Middle frontal gyrus (tissue), 1 donor: ENCODE measurements around the gene GABRG3.
"Not testable (repeated sequence)": the region's sequence is repeated elsewhere in the genome, so short reads cannot be mapped to it uniquely, and the experiment has no call there.

Experiments
- DNase-seq: peaks from one replicate; pipeline ENCODE4 v3.0.0-alpha.2; 2015; ENCODE audit warnings: low spot score; ENCODE audit errors: extremely low spot score

GABRG3 gene

GRCh38 chr15:26996250-26996649 is 25.3 kb downstream of the GABRG3 start:
- DNase-seq: no peak

GRCh38 chr15:27003003-27003402 is 32.0 kb downstream of the GABRG3 start:
- not testable (repeated sequence) for DNase-seq

- DNase-seq: not testable (repeated sequence)
Observed at GRCh38 chr15:27004226-27004625, 33.2 kb downstream of the GABRG3 start.

- DNase-seq: peak; percentile 54
Observed at GRCh38 chr15:27017168-27017809, 46.3 kb downstream of the GABRG3 start.

GRCh38 chr15:27019687-27020086 is 48.7 kb downstream of the GABRG3 start:
- DNase-seq: no peak

- DNase-seq: no peak
Observed at GRCh38 chr15:27025481-27025966, 54.5 kb downstream of the GABRG3 start.

GRCh38 chr15:27027229-27027628 is 56.2 kb downstream of the GABRG3 start:
- DNase-seq: no peak

- DNase-seq: peak; percentile 58
Observed at GRCh38 chr15:27028858-27029477, 58.0 kb downstream of the GABRG3 start.

GRCh38 chr15:27036210-27036609 is 65.2 kb downstream of the GABRG3 start:
- DNase-seq: no peak

GRCh38 chr15:27037501-27037900 is 66.5 kb downstream of the GABRG3 start:
- no peak for DNase-seq

GRCh38 chr15:27039152-27039551 is 68.2 kb downstream of the GABRG3 start:
- no peak for DNase-seq

- DNase-seq: no peak
Observed at GRCh38 chr15:27042230-27042629, 71.2 kb downstream of the GABRG3 start.

- no peak for DNase-seq
Observed at GRCh38 chr15:27042646-27043045, 71.7 kb downstream of the GABRG3 start.

- no peak for DNase-seq
Observed at GRCh38 chr15:27043770-27044169, 72.8 kb downstream of the GABRG3 start.

- no peak for DNase-seq
Observed at GRCh38 chr15:27045796-27046195, 74.8 kb downstream of the GABRG3 start.

- peak; percentile 52 for DNase-seq
Observed at GRCh38 chr15:27046880-27047279, 75.9 kb downstream of the GABRG3 start.

- no peak for DNase-seq
Observed at GRCh38 chr15:27050163-27050562, 79.2 kb downstream of the GABRG3 start.

- DNase-seq: no peak
Observed at GRCh38 chr15:27054426-27054825, 83.4 kb downstream of the GABRG3 start.

GRCh38 chr15:27057904-27058645 is 87.1 kb downstream of the GABRG3 start:
- DNase-seq: no peak

- DNase-seq: no peak
Observed at GRCh38 chr15:27058939-27059338, 88.0 kb downstream of the GABRG3 start.

GRCh38 chr15:27059610-27060202 is 88.7 kb downstream of the GABRG3 start:
- no peak for DNase-seq

GRCh38 chr15:27061739-27062138 is 90.8 kb downstream of the GABRG3 start:
- no peak for DNase-seq
